Stimulated activated CD4-positive, alpha-beta T cell treated with anti-CD3 and anti-CD28 coated beads, Interleukin-2, amount 100 ng/mL, for 48 hours (primary cell): Measurements from ENCODE around the gene ZNF705A.
A peak's percentile ranks its signal among the peaks of the same experiment; 100 is the strongest.
"Not testable (repeated sequence)": the region's sequence is repeated elsewhere in the genome, so short reads cannot be mapped to it uniquely, and the experiment has no call there.

ENCODE experiments used
- DNase-seq, 2 donors: peaks; one replicate each; pipeline ENCODE4 v3.0.0-alpha.2; 2020

The ZNF705A gene

GRCh38 chr12:8156845-8157244, at the start of gene ZNF705A:
Gene ZNF705A, plus strand, starts transcription at chr12:8157015. Its CDS starts 15,611 bp downstream, at chr12:8172626.
- no peak for DNase-seq

DNA sequence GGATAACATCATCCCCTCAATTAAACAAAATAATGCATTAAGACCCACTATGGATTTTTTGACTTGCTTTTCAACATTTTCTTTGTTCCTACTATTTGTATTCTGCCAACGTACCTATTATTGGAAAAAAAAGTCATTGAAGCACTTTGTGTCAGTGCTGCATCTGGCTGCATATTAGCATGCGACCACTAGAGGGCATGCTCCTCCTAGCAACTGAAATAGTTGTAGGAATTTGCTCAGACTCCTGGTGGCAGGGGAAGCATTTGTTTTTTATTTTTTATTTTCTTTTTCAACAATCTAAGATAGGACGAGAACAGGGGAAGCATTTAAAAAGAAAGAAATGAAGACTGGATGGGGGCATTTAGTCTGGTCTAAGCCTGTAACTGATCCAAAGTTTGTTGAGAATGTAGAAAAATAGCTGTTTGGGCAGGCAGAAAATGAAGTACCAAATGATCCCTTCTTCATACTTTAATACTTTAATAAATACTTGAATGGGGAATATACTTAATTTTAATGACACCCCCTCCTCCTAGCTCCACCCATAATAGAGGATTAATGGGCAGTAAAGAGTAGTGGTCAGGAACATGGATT, 47.9 kb upstream of the ZNF705A start:
- DNase-seq = peak; percentile 76 to 78

GRCh38 chr12:8113117-8113516, 43.7 kb upstream of the ZNF705A start:
- not testable (repeated sequence) for DNase-seq

- no peak for DNase-seq
These were observed 36.6 kb upstream of the ZNF705A start for GRCh38 chr12:8120072-8120713.

DNA sequence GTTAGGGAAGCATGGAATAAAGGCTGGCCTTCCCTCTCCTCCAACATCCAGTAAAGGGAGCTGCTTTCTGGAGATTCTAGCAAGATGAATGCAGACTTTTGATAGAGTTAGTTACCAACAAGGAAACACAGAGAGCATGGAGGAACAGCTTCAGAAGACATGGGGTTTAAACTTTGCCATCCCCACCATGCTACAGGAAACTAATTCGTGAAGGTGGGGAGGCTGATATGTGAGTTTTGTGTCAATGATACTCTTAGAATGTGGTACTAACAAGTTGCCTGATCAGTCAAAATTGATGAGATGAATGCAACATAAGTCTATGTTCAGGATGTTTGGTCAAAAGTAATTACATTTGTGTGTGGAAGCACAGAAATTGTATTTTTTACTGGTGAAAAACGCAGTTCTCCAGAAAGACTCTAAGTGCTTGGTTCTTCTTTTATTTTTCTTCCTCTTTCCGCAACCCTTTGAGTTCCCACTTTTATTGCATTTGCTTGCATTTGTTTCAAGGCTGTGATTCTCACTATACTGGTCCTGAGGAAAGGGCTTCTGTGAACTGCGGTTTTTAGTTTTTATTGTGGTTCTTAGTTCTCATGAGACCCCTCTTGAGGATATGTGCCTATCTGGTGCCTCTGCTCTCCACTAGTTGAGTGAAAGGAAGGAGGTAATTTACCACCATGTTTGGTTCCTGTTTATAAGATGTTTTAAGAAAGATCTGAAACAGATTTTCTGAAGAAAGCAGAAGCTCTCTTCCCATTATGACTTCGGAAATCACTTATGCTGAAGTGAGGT, 33.5 kb upstream of the ZNF705A start, which contains the start of gene CLEC4A:
CLEC4A (plus strand) TSS at position 494 of the 789 bp plus-strand sequence; CDS start at position 756, 262 bp downstream.
- no peak for DNase-seq

DNA sequence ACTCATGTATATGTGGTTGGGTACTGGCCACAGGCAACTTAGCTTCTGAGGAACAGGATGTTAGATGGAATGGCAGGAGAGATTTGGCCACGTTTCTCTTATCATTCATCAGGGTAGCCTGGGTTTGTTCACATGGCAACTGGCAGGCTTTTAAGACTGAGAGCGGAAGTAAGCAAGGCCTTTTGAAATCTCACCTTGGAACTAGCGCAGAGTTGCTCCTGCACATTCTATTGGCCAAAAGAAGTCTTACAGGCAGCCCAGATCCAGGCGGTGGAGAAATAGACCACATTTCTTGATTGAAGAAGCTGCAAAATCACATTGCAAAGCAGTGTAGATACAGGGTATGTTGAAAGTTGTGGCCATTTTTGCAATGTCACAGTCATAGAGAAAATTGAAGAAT, 29.7 kb upstream of the ZNF705A start:
- no peak for DNase-seq

DNA sequence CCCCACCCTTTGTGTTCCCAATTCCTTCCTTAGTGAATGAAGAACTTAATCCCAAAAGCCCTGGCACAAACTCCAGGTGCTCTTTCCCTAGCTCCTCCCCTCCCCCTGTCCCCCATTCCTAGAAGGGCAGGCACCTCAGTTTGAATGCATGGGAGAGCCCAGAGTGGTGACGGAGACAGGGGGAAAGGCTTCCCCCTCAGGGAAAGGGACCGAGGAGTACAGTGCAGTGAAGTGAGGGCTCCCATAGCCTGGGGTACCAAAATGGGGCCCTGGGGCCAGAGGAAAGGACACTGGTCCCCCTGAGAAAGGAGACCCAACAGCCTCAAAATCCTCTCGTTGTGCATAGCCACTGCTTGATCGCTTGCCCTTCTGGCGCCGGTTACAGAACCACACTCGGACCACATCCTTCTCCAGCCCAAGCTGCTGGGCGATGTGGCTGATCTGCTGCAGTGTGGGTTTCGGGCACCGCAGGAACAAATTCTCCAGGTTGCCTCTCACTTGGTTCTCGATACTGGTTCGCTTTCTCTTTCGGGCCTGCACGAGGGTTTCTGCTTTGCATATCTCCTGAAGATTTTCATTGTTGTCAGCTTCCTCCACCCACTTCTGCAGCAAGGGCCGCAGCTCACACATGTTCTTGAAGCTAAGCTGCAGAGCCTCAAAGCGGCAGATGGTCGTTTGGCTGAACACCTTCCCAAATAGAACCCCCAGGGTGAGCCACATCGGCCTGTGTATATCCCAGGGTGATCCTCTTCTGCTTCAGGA, 23.0 kb upstream of the ZNF705A start:
- not testable (repeated sequence) for DNase-seq

GRCh38 chr12:8134398-8134930, 22.4 kb upstream of the ZNF705A start:
- DNase-seq = not testable (repeated sequence)

DNA sequence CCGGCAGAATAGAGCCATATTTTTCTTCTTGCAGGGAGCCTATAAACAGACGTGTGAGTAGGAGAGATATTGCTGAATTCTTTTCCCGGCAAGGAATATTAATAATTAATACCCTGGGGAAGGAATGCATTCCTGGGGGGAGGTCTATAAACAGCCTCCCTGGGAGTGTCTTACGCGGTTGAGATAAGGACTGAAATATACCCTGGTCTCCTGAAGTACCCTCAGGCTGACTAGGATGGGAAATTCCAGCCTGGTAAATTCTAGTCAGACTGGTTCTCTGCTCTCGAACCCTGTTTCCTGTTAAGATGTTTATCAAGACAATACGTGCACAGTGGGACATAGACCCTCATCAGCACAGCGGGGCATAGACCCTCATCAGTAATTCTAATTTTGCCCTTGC, 15.2 kb upstream of the ZNF705A start:
- DNase-seq = not testable (repeated sequence)

- no peak for DNase-seq
These were observed 13.6 kb upstream of the ZNF705A start for GRCh38 chr12:8143261-8143660.

DNA sequence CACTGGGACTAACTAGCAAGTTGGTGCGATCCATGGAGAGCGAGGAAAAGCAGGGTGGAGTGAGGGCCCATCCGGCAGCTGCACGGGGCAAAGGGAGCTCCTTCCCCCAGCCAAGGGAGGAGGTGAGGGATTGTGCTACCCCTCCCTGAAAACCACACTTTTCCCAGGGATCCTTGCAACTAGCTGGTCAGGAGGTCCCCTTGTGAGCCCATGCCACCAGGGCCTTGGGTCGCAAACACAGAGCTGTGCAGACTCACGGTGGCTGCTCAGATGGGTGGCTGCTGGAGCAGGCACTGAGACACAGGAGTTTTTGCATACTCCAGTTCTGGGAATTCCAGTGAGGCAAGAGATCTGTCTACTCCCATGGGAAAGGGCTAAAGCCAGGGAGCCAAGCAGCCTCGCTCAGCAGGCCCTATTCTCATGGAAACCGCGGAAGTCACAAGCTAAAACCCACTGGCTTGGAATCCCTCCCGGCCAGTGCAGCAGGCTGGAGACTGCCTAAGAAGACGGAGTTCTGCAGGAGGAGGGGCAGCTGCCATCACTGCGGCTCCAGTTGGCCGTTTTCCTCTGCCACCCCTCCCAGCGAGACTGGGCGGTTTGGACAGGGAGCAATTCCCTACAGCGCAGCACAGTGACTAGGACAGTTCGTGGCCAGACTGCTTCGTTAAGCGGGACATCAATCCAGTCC, 10.9 kb upstream of the ZNF705A start:
- DNase-seq = no peak

DNA sequence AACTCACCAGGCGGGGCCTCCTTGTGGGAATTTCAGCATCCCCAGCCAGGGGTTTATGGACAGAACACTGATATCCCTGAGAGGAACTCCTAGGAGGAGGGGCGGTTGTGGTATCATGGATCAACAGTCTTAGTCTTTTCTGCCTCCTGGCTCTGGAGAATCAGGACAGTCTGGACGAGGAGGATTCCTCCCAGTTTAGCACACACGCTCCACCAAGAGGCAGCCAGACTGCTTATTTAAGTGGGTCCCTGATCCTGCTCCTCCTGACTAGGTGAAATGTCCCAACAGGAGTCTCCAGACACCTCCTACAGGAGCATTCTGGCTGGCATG, 10.4 kb upstream of the ZNF705A start:
- no peak for DNase-seq

- DNase-seq = no peak
These were observed 2.3 kb upstream of the ZNF705A start for GRCh38 chr12:8154526-8154925.

- no peak for DNase-seq
These were observed 399 bp upstream of the ZNF705A start for GRCh38 chr12:8156416-8156815.

- DNase-seq = no peak
These were observed 826 bp downstream of the ZNF705A start for GRCh38 chr12:8157484-8158198.

DNA sequence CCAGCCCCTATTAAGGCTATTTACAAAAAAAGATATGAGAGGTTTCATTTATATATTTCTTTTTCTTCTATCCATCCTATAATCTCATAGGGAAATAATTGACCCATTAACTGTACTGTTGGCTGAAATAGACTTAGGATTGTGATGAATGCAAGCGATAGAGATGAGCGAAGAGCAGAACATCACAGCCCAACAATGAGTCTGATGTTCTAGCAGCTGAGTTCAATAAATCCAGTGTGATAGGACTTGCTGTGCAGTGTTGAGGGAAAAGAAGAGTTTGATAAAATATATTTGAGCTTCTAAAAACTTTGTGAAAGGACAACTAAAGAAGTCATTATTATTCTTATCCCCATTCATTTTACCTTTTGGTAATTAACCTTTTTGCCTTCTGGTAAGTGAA, 16.1 kb downstream of the ZNF705A start:
- not testable (repeated sequence) for DNase-seq

DNA sequence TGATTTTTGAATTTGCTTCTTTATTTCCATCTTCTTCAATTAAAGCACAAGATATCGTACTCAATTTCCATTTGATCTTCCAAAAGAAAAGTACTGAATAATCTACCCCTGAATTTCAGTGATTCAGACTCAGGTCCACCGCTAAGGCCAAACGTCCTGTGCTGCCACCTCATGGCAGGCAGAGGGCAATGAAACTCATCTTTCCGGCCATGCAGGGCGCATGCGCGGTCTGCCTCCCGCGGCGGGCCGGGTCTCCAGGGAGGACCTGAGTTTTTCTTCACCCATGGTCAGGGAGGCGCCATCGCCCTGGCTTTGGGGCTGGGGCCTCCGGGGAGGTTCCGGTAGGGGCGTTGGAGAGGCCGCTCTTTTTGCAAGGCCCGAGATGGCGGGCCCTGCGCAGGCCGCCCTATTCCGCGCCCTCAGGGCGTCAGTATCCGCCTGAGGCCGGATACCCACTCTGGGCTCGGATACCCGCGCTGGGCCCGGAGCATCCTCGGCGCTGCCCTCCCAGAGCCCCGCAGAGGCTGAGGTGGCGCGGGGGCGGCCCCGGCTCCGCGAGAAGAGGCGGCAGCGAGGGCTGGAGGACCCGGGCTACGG, 23.3 kb downstream of the ZNF705A start:
- DNase-seq = peak; percentile 47 to 68

DNA sequence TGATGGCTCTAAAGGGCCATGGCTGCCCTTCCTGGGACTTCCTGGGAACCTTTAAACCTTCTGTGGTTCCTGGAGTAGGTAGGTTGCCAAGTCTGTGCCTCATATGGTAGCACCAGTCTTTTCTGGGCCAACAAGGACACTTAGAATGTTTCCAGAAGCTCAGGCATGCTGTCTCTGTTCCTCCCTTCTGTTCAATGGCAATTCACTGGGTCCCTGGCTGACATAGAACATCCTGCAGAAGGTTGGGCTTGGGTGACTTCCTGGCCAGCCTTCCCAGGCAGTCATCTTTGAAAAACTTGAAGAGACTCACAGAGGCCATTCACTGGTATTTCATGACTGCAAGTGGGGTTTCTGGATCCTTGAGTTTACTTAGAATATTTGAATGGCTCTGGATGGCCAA, 24.5 kb downstream of the ZNF705A start:
- DNase-seq = not testable (repeated sequence)

- DNase-seq = not testable (repeated sequence)
These were observed 26.1 kb downstream of the ZNF705A start for GRCh38 chr12:8182923-8183322.

GRCh38 chr12:8183346-8183745, 26.5 kb downstream of the ZNF705A start:
- not testable (repeated sequence) for DNase-seq

DNA sequence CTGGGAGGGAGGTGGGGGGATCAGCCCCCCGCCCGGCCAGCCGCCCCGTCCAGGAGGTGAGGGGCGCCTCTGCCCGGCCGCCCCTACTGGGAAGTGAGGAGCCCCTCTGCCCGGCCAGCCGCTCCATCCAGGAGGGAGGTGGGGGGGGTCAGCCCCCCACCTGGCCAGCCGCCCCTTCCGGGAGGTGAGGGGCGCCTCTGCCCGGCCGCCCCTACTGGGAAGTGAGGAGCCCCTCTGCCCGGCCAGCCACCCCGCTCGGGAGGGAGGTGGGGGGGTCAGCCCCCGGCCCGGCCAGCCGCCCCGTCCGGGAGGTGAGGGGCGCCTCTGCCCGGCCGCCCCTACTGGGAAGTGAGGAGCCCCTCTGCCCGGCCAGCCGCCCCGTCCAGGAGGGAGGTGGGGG, 27.4 kb downstream of the ZNF705A start:
- DNase-seq = not testable (repeated sequence)
